ENCODE measurements around the gene PDS5A.

Gene PDS5A

GRCh38 chr4:39834269-39834668 lies 143.4 kb downstream of the PDS5A start:
- Histone ChIP-seq H3K27ac (ENCODE audit: extremely low read depth, low read depth, low read length) (no peak overlapping the region), H3K36me3 (ENCODE audit: control insufficient read depth in 2 of 2, insufficient read depth in 1 of 2, low read length in 2 of 2) (peaks cover 10 to 72% of the 10 kb centered on the region in 2 experiments), H3K4me3 (ENCODE audit: low read depth, low read length) (no peak overlapping the region), H3K4me1 (ENCODE audit: control insufficient read depth, insufficient read depth, low read length) (no peaks in the 10 kb centered on the region), H3K9me3 (ENCODE audit: control insufficient read depth, insufficient read depth, low read depth, low read length) (no peaks in the 10 kb centered on the region)
- TF ChIP-seq ZNF133 (tag by site-specific recombination; IDR thresholded peaks at IDR 0.05) (no peak), ZNF366 (tag by site-specific recombination; conservative IDR thresholded peaks at IDR 0.05) (no peak), ZNF654 (tag by site-specific recombination; IDR thresholded peaks at IDR 0.05; ENCODE audit: low read depth) (no peak), BCL11A (tag by site-specific recombination; IDR thresholded peaks at IDR 0.05; ENCODE audit: low read depth) (no peak), ATF2 (tag by site-specific recombination; IDR thresholded peaks at IDR 0.05; ENCODE audit: low read depth) (no peak), ZNF571 (tag by site-specific recombination; IDR thresholded peaks at IDR 0.05) (no peak), ZNF292 (tag by site-specific recombination; IDR thresholded peaks at IDR 0.05; ENCODE audit: borderline replicate concordance, low read depth) (no peak), ZNF146 (tag by site-specific recombination; IDR thresholded peaks at IDR 0.05) (no peak), ZNF223 (tag by site-specific recombination; IDR thresholded peaks at IDR 0.05) (no peak)
- TF ChIP-seq, protein P1, sequence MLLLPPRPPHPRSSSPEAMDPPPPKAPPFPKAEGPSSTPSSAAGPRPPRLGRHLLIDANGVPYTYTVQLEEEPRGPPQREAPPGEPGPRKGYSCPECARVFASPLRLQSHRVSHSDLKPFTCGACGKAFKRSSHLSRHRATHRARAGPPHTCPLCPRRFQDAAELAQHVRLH (tag by site-specific recombination; IDR thresholded peaks at IDR 0.05) = no peak
- CTCF ChIA-PET = no interaction called here
- POLR2A ChIA-PET = no interaction called here

GRCh38 chr4:39825741-39826231 lies 151.9 kb downstream of the PDS5A start:
- Histone ChIP-seq H3K27ac (ENCODE audit: extremely low read depth, low read depth, low read length) (no peak overlapping the region), H3K4me1 (ENCODE audit: control insufficient read depth, insufficient read depth, low read length) (no peaks in the 10 kb centered on the region), H3K36me3 (ENCODE audit: control insufficient read depth in 2 of 2, insufficient read depth in 1 of 2, low read length in 2 of 2) (peaks cover 5 to 38% of the 10 kb centered on the region in 2 experiments), H3K4me3 (ENCODE audit: low read depth, low read length) (no peak overlapping the region), H3K9me3 (ENCODE audit: control insufficient read depth, insufficient read depth, low read depth, low read length) (no peaks in the 10 kb centered on the region)
- ChIA-PET CTCF (interaction anchor here (0.6 to 0.7 kb wide), 2 partner anchors 362 to 1015 kb away, joined by 3 read pairs; no protein-coding TSS in a partner anchor), POLR2A (interaction anchor here (0.7 kb wide), 1 partner anchor 316 kb away, joined by 3 read pairs; no protein-coding TSS in a partner anchor)
- TF ChIP-seq HOXA7 (CRISPR knock-in tag; IDR thresholded peaks at IDR 0.05; ENCODE audit: borderline replicate concordance) (no peak), MYNN (tag by site-specific recombination; IDR thresholded peaks at IDR 0.05; ENCODE audit: borderline replicate concordance) (no peak), ZNF585B (tag by site-specific recombination; IDR thresholded peaks at IDR 0.05) (peak; percentile 11; the same call in 1 of the 2 replicates), ZEB2 (tag by site-specific recombination; IDR thresholded peaks at IDR 0.05) (0 out of 2 replicates have a peak, but pooled peaks have one; percentile 18), ZNF18 (tag by site-specific recombination; IDR thresholded peaks at IDR 0.05) (no peak), ZBTB17 (tag by site-specific recombination; IDR thresholded peaks at IDR 0.05) (0 out of 2 replicates have a peak, but pooled peaks have one; percentile 25)
- TF ChIP-seq, protein P2, sequence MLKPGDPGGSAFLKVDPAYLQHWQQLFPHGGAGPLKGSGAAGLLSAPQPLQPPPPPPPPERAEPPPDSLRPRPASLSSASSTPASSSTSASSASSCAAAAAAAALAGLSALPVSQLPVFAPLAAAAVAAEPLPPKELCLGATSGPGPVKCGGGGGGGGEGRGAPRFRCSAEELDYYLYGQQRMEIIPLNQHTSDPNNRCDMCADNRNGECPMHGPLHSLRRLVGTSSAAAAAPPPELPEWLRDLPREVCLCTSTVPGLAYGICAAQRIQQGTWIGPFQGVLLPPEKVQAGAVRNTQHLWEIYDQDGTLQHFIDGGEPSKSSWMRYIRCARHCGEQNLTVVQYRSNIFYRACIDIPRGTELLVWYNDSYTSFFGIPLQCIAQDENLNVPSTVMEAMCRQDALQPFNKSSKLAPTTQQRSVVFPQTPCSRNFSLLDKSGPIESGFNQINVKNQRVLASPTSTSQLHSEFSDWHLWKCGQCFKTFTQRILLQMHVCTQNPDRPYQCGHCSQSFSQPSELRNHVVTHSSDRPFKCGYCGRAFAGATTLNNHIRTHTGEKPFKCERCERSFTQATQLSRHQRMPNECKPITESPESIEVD (tag by site-specific recombination; IDR thresholded peaks at IDR 0.05) = peak; percentile 95

DNA sequence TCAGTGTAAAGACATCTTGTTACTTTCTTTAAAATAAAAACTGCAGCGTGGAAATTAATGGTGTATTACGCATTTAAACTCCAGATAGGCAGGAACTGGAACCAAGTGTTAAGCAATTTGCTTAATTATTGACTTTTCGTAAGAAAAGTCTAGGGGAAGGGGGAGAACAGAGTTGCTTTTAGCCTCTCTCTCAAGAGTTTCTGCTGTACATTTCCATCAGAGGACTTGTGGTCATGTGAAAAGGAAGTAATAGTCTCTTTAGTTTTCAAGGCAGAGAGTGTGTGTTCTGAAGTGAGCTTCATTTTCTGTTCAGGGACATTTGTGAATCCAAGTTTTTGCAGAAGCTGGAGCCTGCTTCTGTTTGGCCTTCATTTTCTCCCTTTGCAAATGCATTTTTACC lies 152.6 kb downstream of the PDS5A start:
- H3K4me1 ChIP-seq (ENCODE audit: control insufficient read depth, insufficient read depth, low read length) = no peaks in the 10 kb centered on the region
- H3K4me3 ChIP-seq (ENCODE audit: low read depth, low read length) = no peak overlapping the region
- H3K9me3 ChIP-seq (ENCODE audit: control insufficient read depth, insufficient read depth, low read depth, low read length) = no peaks in the 10 kb centered on the region
- 0 out of 2 replicates have a peak, but pooled peaks have one; percentile 27 for TF ChIP-seq PRDM1 (tag by site-specific recombination; IDR thresholded peaks at IDR 0.05)
- no peak for TF ChIP-seq ZBTB1 (tag by site-specific recombination; IDR thresholded peaks at IDR 0.05)
- no peak for TF ChIP-seq ZNF18 (tag by site-specific recombination; IDR thresholded peaks at IDR 0.05)
- TF ChIP-seq ZNF626 (tag by site-specific recombination; IDR thresholded peaks at IDR 0.05) = no peak
- TF ChIP-seq ZNF585B (tag by site-specific recombination; IDR thresholded peaks at IDR 0.05) = no peak
- CTCF ChIA-PET = no interaction called here
- H3K36me3 ChIP-seq (ENCODE audit: control insufficient read depth in 2 of 2, insufficient read depth in 1 of 2, low read length in 2 of 2) = peaks cover 0 to 31% of the 10 kb centered on the region in 2 experiments; a peak in 2 of 3 replicates
- no peak overlapping the region for H3K27ac ChIP-seq (ENCODE audit: extremely low read depth, low read depth, low read length)
- POLR2A ChIA-PET = no interaction called here
